Subcutaneous preadipocyte (primary cell): ENCODE measurements around the gene GNGT2. TPM values are rescaled to one million over a fixed set of nuclear protein-coding genes. Genes with fewer than 3 reads are reported as not detected.

ENCODE experiments used
- total RNA-seq: library from RNA; depleted of rRNA; stranded (reverse); fragments of >200 nt; gene quantifications from 2 replicates; pipeline ENCODE4 v1.2.3, GENCODE V29; 2012

The GNGT2 gene
- not detected in 2 replicates for total RNA-seq

GRCh38 chr17:49210158-49211029 is at the start of gene GNGT2, which contains the start of gene ABI3:
Gene GNGT2 (minus strand): TSS chr17:49210574. CDS start chr17:49207422, 3,152 bp downstream.
Gene ABI3 (plus strand): TSS chr17:49210707. CDS start chr17:49210725, 18 bp downstream.

GRCh38 chr17:49230636-49231562 is 20.5 kb upstream of the GNGT2 start, which contains the start of gene PHOSPHO1:
Gene PHOSPHO1 (minus strand): TSS chr17:49230787. CDS start chr17:49226691, 4,096 bp downstream.

Other genes with a start within 250 kb of the GNGT2 start
- not detected in 2 replicates for gene GIP, start 242.0 kb downstream of the GNGT2 start, total RNA-seq
- gene IGF2BP1, start 213.2 kb downstream of the GNGT2 start, total RNA-seq: under 0.01 and 0.98 TPM in 2 replicates
- 0.20 TPM in 1 of 2 replicates, not detected in the other for gene B4GALNT2, start 77.8 kb downstream of the GNGT2 start, total RNA-seq
- gene ABI3, start 133 bp upstream of the GNGT2 start, total RNA-seq: under 0.01 and 0.59 TPM in 2 replicates
- gene PHOSPHO1, start 20.2 kb upstream of the GNGT2 start, total RNA-seq: under 0.01 TPM in 1 of 2 replicates, not detected in the other
- gene ZNF652, start 151.7 kb upstream of the GNGT2 start, total RNA-seq: 9.6 and 11.5 TPM in 2 replicates
- 145 and 157 TPM in 2 replicates for gene PHB1, start 204.3 kb upstream of the GNGT2 start, total RNA-seq